Esophagus muscularis mucosa (tissue), 4 donors: ENCODE data around the gene AKAP9.

Experiments used
- EP300 ChIP-seq: sonication (generic); formaldehyde crosslinking; IDR thresholded peaks from one replicate; pipeline ENCODE4 v1.6.1; 2017; ENCODE audit warnings: antibody characterized with exemption
- POLR2A ChIP-seq: fragments of 450-650 bp; IDR thresholded peaks from one replicate; pipeline ENCODE4 v1.6.1; 2017; ENCODE audit warnings: antibody characterized with exemption, moderate library complexity, mild to moderate bottlenecking, low read depth
- POLR2AphosphoS5 ChIP-seq, 2 donors: sonication (generic); formaldehyde crosslinking; IDR thresholded peaks; one replicate each; pipeline ENCODE4 v1.6.1; 2017; ENCODE audit warnings: antibody characterized with exemption in 2 of 2
- TF ChIP-seq, protein P1 (sequence below), 3 experiments: fragments of 200-600 bp in 2 of 3; fragments of 450-650 bp in 1 of 3; sonication (generic) in 2 of 3; IDR thresholded peaks; one replicate each; pipeline ENCODE4 v1.5.1; 2017 to 2019; ENCODE audit warnings: antibody characterized with exemption in 3 of 3, mild to moderate bottlenecking in 2 of 3, moderate library complexity in 1 of 3

GRCh38 chr7:92010215-92010614 lies 69.6 kb downstream of the AKAP9 start:
- TF ChIP-seq, protein P1, sequence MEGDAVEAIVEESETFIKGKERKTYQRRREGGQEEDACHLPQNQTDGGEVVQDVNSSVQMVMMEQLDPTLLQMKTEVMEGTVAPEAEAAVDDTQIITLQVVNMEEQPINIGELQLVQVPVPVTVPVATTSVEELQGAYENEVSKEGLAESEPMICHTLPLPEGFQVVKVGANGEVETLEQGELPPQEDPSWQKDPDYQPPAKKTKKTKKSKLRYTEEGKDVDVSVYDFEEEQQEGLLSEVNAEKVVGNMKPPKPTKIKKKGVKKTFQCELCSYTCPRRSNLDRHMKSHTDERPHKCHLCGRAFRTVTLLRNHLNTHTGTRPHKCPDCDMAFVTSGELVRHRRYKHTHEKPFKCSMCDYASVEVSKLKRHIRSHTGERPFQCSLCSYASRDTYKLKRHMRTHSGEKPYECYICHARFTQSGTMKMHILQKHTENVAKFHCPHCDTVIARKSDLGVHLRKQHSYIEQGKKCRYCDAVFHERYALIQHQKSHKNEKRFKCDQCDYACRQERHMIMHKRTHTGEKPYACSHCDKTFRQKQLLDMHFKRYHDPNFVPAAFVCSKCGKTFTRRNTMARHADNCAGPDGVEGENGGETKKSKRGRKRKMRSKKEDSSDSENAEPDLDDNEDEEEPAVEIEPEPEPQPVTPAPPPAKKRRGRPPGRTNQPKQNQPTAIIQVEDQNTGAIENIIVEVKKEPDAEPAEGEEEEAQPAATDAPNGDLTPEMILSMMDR (IDR thresholded peaks at IDR 0.05) = no peak
- TF ChIP-seq EP300 = no peak
- no peak for TF ChIP-seq POLR2A
- no peak for TF ChIP-seq POLR2AphosphoS5 (IDR thresholded peaks at IDR 0.05)
